ENCODE data around the gene PRSS27.
"Not testable (repeated sequence)": the region's sequence is repeated elsewhere in the genome, so short reads cannot be mapped to it uniquely, and the experiment has no call there.

PRSS27 gene

DNA sequence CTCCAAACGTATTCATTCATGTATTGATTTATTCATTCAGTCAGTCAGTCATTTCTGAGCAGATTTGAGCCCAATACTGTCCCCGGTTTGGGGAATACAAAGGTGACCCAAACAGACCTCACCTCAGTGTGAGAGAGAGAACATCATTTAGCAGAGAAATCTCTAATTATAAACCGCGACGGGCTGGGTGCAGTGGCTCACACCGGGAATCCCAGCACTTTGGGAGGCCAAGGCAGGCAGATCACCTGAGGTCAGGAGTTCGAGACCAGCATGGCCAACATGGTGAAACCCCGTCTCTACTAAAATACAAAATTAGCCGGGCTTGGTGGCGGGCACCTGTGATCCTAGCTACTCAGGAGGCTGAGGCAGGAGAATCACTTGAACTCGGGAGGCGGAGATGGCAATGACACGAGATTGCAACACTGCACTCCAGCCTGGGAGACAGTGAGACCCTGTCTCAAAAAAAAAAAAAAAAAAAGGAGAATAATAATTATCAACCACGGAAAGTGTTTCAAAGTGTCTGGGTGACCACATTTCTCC, 1.7 kb upstream of the PRSS27 start:
- not testable (repeated sequence) for DNase-seq

DNA sequence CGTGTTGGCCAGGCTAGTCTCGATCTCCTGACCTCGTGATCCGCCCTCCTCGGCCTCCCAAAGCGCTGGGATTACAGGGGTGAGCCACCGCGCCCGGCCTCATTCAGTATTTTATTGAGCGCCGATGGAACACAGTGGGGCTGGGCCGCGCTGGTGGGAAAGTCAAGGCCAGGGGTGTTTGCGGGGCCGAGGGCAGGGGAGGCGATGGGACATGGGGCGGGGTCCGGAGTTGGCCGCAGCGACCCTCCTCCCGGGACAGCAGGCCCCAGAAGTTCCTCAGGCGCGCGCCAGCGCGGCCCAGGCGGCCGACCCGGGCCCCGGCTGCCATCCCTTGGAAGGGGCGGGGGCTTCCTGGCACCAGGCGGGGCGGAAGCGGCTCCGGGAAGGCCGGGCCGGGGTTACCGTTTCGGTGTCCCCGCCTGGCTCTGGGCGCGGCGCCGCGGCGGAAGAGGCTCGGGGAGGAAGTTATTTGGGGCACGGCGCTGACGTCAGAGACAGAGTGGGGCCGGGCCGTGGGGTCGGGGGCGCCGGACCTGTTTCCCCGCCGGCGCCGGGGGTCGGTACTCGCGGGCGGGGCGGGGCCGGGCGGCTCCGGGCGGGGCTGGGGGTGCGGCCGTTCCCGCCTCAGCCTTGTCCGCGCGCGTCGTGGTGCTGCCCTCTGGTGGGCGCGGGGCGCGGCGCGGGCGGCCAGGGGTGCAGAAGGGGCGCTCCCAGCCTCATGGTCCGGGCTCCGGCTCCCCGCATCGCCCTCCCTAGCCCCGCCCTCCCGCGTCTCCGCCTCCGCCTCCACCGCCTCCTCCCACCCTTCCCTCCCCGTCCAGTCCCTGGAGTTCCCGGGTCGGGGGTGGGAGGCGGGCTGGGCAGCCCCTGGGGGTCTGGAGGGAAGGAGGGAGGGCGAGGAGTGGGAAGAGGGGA, 952 bp upstream of the PRSS27 start:
- DNase-seq = peak; percentile 79 to 93

DNA sequence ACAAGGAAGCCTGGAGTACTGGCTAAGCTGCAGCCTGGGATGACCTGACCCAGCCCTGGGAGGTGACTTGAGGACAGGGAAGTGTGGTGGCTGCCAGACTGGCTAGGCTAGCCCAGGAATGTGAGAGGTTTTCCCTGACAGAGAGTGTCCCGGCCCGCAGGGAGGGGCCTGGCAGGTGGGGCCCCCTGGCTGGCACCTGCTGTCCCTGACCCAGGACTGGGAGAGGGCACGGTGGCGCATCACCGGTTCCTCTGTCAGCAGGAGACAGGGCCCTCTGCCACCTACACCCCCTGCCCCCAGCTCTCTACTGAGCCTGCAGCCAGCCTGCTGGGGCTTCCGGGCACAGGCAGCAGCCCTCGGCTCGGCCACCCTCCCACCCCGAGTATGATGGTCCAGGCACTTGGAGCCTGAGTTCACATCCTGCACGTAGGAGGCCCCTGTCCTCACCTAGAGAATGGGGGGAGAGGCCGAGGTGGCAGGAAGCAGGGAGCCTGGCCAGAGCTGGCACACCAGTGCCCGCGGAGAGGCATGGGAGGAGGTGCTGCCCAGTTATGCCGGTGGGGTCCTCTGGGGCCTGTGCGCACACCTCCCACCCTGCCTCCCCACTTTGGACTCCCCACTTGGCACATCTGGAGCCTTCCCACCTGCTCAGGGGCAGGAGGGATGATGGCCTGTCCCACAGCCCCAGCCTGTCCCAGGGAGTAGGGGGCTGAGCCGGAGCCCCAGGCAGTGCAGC, 528 bp downstream of the PRSS27 start:
- DNase-seq = no peak

DNA sequence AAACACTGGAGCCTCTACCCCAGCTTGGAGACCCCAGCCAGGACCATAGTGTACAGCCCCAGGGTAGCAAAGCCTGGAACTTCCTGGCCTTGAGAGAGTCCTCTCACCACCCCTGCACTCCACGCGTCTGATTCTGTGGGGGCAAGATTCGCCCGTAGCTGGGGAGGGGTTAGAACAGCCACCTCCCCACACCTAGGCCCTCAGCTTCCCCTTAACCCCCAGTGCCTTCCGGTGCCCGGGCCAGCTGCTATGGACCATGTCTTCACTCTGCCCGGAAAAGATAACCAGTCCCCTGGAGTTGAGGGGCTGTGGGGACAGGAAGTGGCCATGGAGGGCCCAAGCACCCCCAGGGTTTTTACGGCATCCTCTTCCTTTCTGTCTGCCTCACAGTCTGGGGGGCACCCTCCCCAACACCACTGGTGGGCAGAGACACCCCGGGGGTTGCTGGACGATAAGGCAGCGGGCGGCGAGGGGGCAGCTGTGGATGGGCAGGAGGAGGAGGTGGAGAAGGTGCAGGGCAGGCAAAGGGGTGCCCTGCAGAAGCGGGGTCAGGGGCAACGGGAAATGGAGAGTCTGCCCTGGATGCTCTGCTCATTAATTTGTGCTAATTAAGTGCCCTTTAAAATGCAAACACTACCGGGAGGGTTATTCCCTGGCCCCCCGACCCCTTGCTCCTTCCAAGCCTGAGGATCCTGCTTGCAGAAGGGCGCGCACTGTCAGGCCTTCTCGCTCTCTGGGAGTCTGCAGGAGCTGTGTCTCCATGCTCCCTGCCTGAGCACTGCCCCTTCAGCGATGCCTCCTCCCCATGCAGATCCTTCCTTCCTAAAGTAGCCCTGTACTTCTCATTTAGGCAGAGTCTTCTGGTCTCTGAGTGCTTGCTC, 2.4 kb downstream of the PRSS27 start:
- no peak for DNase-seq

DNA sequence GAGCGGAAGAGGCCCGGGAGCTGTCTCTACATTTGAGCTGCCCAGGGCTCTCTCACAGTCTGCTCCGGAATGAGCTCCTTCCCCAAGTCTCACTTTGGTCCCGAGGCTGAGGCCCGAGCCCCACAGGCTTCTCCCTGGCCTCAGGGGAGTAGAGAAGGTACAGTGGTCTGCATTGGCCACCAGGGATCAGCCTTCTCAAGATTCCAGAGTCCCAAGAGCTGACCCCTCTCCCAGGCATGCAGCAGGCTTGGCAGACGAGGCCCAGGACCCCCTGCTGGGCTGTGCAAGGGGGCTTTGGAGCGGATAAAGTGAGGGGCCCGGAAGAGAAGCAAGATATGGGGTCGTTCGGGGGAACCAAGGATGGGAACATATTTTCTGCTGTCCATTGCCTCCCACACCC, 3.1 kb downstream of the PRSS27 start:
- DNase-seq = no peak

DNA sequence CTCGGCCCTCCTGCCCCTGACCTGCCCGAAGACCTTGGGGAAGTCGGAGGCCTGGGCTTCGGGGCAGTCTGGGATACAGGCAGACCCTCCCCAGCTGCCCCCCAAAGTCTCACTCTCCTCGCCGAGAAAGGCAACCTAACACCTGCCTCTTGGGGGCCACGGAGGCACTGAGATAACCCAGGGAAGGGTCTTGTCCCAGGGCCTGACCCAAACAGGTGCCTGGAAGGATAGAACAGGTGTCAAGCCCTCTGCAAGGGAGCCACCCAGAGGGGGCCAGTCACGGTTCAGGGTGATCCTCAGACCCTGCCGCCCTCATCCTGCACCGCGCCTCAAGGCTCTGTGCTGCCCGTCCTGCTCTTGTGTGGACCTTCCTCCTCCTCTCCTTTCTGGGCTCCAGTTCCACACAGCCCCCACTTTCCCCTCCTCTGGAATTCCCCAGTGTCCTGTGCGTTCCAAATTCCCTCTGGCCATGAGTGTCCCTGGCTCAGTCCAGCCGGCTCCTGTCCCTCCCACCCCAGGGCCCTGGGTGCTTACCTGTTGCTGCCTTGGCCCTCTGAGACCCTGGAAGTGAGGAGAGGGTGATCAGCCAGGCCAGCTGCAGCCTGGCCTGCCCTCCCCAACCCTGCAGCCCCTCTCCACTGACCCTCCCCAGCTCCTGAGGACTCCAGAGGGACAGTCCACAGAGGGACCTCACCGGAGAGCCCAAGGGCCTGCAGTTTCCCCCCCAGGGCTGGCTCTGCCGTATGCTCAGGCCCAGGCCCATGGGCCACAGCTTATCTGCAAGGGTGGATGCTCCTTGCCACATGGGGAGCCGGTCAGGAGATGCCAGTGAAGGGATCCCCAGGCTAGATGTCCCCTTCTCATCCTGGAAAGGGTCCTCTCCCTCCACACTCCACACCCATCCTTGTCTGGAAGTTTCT, 3.8 kb downstream of the PRSS27 start:
- DNase-seq = no peak

DNA sequence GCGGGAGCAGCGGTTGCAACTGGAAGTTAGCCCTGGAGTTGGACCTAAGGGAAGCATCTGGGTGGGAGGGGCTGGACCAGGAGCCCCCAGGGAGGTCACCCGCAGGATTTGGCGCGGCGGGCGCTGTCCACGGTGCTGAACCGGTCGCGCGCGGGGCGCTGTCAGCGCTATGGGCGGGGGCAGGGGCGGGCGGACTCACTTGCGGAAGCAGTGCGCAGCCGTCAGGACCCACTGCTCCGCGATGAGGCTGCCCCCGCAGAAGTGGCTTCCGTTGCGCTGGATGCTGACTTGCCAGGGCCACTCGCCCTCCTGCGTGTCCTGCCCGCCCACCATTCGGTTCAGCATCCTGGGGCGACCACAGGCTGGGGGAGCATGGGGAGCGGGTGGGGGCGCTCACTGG, 4.5 kb downstream of the PRSS27 start:
- DNase-seq = no peak

DNA sequence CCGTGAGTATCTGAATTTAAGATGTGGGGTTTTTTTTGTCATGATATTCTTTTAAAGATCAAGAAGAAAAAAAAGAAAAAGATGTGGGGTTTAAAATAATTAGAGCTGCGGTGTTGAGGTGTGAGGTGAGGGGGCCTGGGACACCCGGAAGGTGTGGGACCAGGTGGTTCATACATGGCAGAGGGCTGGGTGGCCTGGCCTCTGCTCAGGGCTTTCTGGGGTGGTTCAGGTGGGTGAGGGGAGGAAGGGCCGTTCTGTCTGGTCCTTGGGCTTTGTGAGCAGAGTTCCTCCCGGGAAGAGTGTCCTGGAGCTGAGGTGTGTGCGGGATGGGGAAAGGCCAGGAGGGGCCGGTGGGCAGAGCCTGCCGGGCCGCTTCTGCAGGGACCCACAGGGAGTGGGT, 5.0 kb downstream of the PRSS27 start:
- DNase-seq = no peak

DNA sequence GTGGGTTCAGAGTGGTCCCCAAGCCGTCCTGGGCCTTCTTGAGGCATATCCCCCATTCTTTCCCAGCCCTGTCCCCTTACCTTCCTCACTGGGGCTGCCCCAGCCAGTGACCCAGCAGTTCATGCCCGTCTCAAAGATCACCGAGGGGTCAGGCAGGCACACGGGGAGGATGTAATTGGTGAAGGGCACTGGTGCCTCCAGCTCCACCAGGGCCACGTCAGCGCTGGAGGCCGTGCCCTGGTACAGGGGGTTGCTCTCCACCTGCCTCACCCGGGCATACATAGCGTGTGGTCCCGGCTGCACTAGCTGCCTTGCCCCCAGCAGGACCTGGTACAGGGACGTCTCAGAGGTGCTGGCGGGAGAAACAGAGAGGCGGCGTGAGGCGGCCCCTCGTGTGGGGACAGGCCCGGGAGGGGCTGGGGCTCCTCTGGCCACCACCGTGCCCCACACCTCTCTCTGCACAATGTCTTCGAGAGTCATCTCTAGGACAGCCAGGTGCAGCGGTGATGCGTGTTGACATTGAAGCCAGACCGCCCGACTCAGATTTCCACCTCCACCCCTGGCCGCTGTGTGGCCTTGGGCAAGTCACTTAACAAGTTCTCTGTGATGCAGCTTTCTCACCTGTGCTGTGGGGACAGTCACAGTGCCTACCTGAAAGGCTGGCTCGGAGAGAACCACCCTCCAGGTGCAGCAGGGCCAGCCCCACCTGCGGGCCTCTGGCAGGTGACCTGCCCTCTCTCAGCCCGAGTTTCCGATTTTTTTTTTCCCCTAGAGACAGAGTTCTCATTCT, 5.8 kb downstream of the PRSS27 start:
- peak in 1 of 2 experiments; percentile 9 for DNase-seq

DNA sequence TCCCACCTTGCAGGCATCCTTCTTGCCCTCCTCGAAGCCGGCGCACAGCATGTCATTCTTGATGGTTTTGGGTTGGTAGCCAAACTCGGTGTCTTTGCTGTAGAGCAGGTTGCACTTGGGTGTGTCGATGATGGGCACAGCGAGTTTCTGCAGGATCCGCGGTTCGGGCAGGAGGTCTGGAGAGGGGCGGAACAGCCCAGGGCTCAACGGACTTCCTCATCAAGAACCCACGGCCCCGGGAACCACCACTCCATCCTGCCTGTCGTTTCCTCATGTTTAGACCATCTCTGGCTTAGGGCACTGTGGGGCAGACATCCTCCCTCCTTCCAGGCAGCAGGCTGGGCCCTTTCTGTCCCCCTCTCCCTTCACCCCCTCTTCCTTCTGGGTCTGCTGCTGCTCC, 6.5 kb downstream of the PRSS27 start:
- DNase-seq = no peak

DNA sequence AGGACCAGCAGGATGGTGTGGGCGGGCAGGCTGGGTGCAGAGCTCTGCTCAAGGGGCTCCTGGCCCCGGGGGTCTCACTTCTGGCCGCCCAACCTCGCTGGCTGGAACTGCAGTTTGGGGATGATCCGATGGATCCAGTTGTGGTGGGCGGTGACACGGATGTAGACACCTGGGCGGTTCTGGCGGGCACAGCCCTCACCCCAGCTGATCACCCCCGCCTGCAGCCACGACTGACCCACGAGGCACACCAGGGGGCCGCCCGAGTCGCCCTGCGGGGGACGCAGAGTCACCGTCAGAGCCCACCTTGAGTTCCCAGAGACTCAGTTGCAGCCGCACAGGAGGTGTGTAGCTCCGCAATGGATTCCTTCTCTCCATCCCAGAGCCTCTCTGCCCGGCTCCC, 7.5 kb downstream of the PRSS27 start:
- DNase-seq = no peak

DNA sequence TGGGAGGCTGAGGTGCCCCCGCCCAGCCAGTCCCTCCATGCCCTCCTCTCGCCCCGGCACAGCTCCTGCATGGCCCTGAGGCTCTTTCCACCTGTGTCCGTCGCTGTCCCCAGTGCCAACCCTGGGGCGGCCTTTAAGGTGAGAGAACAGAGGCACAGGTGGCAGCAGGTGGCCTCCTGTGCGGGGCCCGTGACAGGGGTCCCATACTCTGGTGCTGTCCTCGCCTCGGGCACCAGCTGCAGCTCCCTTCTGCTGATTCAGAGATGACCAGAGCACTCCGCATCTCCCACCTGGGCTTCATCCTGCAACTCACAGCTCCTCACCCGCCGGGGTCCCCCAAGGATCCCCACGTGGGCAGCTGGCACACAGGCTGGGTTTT, 8.0 kb downstream of the PRSS27 start:
- DNase-seq = no peak

DNA sequence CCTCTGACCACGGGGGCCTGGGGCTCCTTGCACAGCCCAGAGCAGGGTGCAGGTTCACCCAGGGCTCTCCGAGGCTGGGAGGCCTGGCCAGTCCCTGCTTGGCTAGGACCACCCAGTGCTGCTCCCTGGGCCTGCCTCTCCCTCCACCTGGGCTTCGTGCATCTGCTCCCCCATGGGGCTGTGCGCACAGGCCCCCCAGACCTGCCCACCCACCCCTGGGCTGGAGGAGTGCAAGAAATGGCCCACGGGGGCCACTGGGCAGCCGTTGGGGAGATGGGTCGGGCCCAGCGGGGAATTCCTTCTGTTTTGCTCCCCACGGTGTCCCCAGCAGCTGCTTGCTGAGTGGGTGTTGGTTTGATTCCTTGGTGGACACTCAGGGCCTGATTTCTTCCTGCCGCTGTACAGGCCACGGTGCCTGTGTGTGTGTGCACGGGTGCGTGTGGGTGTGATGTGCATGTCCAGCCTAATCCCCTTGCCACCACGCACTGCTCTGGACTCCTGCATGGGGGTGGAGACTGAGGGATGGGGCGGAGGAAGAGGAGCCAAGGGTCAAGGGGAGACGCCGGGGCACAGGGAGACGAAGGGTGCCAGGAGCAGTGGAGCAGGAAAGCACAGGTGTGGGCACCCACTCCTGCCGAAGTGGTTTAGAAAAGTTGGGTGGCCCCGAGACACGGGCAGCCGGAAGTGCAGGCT, 8.5 kb downstream of the PRSS27 start:
- no peak for DNase-seq

DNA sequence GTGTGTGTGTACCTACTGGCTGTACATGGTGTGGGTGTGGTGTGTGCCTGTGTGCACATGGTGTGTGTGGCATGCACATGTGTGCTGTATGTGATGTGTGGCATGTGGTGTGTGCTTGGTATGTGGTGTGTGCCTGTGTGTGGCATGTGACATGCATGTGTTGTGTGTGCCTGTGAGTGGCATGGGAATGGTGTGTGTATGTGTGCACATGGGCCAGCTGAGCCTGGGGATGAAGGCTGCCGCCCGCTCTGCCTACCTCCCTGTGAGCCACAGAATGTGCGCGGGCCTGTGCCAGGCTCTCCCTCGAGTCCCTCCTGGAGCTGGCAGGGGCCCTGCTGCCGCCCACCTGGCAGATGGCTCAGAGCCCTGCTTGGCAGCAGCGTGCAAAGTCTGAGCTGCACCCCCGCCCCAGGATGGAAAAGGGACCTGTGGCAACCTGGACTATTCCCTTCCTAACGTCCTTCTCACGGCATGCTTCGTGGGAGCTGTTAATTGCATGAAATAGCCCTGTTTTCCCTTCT, 9.3 kb downstream of the PRSS27 start:
- DNase-seq = no peak

DNA sequence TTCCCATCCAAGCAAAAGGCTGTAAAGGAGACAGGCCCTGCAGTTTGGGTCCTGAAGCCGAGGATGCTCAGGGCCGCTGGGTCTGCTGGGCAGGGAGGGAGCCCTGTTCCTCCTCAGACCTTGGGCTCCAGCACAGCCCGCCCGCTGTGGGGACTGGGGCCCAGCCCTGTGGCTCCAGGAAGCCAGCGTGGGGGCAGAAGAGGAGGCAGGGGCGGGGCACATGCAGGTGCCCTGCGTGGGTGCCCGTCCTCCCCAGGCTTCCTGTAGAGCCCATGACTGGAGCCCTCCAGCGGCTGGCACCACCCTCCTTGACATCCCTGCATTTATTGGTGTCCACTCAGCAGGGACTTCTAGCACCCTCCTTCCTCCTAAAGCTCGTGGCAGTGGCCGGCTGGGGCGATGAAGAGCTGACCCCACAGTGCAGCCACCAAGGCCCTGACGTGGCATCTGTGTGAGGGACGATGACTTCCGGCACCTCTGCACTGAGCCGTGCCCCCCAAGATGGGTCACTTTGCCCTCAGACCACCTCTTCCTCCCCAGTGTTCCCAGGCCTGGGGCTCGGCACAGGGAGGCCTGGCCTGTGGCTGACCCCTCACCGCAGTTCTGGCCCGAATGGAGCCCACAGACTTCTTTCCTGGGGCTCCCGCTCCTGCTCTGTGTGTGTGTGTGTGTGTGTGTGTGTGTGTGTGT, 9.9 kb downstream of the PRSS27 start:
- no peak for DNase-seq

DNA sequence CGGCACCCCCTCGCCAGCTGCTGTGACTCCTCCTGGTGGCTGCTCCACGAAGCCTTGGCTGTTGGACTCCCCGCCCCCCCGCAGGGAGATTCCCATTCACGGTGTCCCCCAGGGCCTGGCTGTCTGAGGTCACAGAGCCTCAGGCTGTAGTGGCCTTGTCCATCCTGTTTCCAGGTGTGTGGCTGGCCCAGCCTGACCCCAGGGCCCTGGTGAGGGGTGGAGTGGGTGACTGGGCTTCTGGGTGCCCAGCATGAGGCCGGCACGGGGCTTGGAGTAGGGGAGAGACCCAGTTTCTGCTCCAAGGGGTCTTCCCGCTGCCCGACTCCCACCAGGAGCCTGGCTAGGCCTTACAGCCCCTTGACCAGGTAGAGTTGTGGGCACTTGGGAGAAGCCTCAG, 10.4 kb downstream of the PRSS27 start:
- no peak for DNase-seq

DNA sequence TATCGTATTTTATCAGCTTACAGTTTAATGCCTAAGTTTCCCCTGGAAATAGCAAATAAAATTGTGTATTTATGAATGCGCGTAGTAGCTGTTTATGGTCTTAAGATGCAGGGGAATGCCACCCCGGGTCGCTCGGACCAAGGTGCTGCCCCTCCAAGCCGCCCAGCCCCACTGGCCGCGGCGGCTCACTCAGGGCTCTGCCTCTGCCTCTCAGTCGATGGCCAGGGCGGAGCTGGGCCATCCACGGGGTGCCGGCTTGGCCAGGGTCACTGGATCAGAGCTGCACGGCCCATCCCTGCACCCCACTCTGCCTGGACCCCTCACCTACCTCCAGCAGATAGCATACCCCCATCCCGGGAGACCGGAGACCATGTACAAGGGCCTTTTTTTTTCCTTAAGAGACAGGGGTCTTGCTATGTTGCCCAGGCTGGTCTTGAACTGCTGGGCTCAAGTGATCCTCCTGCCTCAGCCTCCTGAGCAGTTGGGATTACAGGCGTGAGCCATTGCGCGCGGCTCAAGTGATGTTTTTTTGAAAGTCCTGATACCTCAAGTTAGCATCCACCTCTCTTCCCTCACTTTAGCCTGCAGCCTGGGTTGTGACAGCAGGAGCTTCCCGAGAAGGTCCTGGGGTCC, 11.0 kb downstream of the PRSS27 start:
- no peak for DNase-seq

DNA sequence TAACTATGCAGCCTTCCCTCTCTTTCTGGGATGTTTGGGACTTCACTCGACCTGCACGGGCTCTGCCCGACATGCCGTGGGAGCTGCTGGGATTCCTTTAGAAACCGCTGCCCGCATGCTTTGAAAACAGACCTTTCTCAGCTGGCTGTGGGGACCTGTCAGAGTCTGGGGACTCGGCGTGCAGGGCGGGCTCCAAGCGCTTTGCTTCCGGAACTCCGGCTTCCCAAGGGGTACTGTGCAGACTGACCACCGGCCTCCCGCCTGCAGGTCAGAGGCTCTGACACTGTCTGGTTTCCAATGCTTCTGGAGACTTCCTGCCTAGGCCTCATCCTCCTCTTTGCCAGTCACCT, 11.8 kb downstream of the PRSS27 start:
- no peak for DNase-seq
